Gastroesophageal sphincter (tissue), 3 donors: Measurements from ENCODE around the gene PARD3B.

Experiments used
- CTCF ChIP-seq, 4 experiments: fragments of 200-600 bp in 2 of 4; fragments of 450-650 bp in 2 of 4; sonication (generic) in 1 of 4; IDR thresholded peaks; one replicate each; pipeline ENCODE4 v1.5.1; 2017 to 2019; ENCODE audit warnings: antibody characterized with exemption in 4 of 4, mild to moderate bottlenecking in 2 of 4, moderate library complexity in 2 of 4
- EP300 ChIP-seq: sonication (generic); formaldehyde crosslinking; IDR thresholded peaks from one replicate; pipeline ENCODE4 v1.6.1; 2017; ENCODE audit warnings: antibody characterized with exemption, mild to moderate bottlenecking
- POLR2A ChIP-seq, 2 donors: fragments of 450-650 bp; IDR thresholded peaks; one replicate each; pipeline ENCODE4 v1.6.1; 2017; ENCODE audit warnings: antibody characterized with exemption in 2 of 2, mild to moderate bottlenecking in 2 of 2, moderate library complexity in 1 of 2
- POLR2AphosphoS5 ChIP-seq: sonication (generic); formaldehyde crosslinking; IDR thresholded peaks from one replicate; pipeline ENCODE4 v1.6.1; 2017; ENCODE audit warnings: antibody characterized with exemption

- no peak for TF ChIP-seq EP300
- no peak for TF ChIP-seq CTCF (IDR thresholded peaks at IDR 0.05)
- no peak for TF ChIP-seq POLR2AphosphoS5
- TF ChIP-seq POLR2A (IDR thresholded peaks at IDR 0.05), result no peak
Measured at GRCh38 chr2:205593891-205594290, 1048.6 kb downstream of the PARD3B start.
